Hepatocyte (in vitro differentiated cells): ENCODE data around the gene IFIT3. TPM values are rescaled to one million over a fixed set of nuclear protein-coding genes. Genes with fewer than 3 reads are reported as not detected.

Experiments used
- DNase-seq: peaks from one replicate; pipeline ENCODE4 v3.0.0-alpha.2; 2016; ENCODE audit warnings: low spot score
- H2AFZ ChIP-seq: fragments of 200-600 bp; sonication (generic); 2 replicates; pipeline ENCODE4 v1.6.0; 2016; ENCODE audit warnings: antibody characterized with exemption, mild to moderate bottlenecking
- H3K27ac ChIP-seq: fragments of 200-600 bp; sonication (generic); 2 replicates; pipeline ENCODE4 v1.5.1; 2016; ENCODE audit warnings: mild to moderate bottlenecking
- H3K27me3 ChIP-seq: fragments of 200-600 bp; sonication (generic); 2 replicates; pipeline ENCODE4 v1.6.1; 2016
- H3K36me3 ChIP-seq: fragments of 200-600 bp; sonication (generic); replicated peaks from 2 replicates; pipeline ENCODE4 v1.5.1; 2016; ENCODE audit warnings: low read depth; ENCODE audit not compliant: insufficient read depth
- H3K4me1 ChIP-seq: fragments of 200-600 bp; sonication (generic); 2 replicates; pipeline ENCODE4 v1.5.1; 2016; ENCODE audit warnings: mild to moderate bottlenecking, moderate library complexity; ENCODE audit not compliant: insufficient read depth
- H3K4me2 ChIP-seq: fragments of 200-600 bp; sonication (generic); 2 replicates; pipeline ENCODE4 v1.6.0; 2016
- H3K4me3 ChIP-seq: fragments of 200-600 bp; sonication (generic); 2 replicates; pipeline ENCODE4 v1.5.1; 2016; ENCODE audit warnings: mild to moderate bottlenecking
- H3K79me2 ChIP-seq: fragments of 200-600 bp; sonication (generic); 2 replicates; pipeline ENCODE4 v1.6.0; 2017; ENCODE audit warnings: mild to moderate bottlenecking
- H3K9me2 ChIP-seq: fragments of 200-600 bp; sonication (generic); replicated peaks from 2 replicates; pipeline ENCODE4 v1.6.0; 2017; ENCODE audit warnings: mild to moderate bottlenecking; ENCODE audit not compliant: insufficient read depth
- H3K9me3 ChIP-seq: fragments of 200-600 bp; sonication (generic); 2 replicates; pipeline ENCODE4 v1.5.1; 2016; ENCODE audit warnings: low read depth, mild to moderate bottlenecking
- H4K20me1 ChIP-seq: fragments of 200-600 bp; sonication (generic); 2 replicates; pipeline ENCODE4 v1.6.0; 2016; ENCODE audit warnings: mild to moderate bottlenecking; ENCODE audit not compliant: insufficient read depth, poor library complexity, severe bottlenecking
- CTCF ChIP-seq: fragments of 200-600 bp; sonication (generic); IDR thresholded peaks from 2 replicates; pipeline ENCODE4 v1.5.1; 2016; ENCODE audit warnings: antibody characterized with exemption, mild to moderate bottlenecking; ENCODE audit not compliant: poor library complexity
- EZH2 ChIP-seq: fragments of 200-600 bp; sonication (generic); IDR thresholded peaks from 2 replicates; pipeline ENCODE4 v1.6.1; 2016; ENCODE audit warnings: antibody characterized with exemption, mild to moderate bottlenecking, borderline replicate concordance
- EZH2phosphoT487 ChIP-seq: fragments of 200-600 bp; sonication (generic); IDR thresholded peaks from one replicate; pipeline ENCODE4 v1.6.1; 2018; ENCODE audit warnings: antibody characterized with exemption, mild to moderate bottlenecking, low read depth, moderate library complexity; ENCODE audit not compliant: unreplicated experiment, severe bottlenecking
- WGBS: methylation state at CpG from one replicate; pipeline ENCODE4 v1.1.6; 2016; ENCODE audit warnings: low lambda C conversion rate; ENCODE audit errors: missing lambda C conversion rate; 5-methylcytosine and 5-hydroxymethylcytosine counted together
- polyA plus RNA-seq: library from polyadenylated mRNA; unstranded; fragments of >200 nt; fragmentation: Nextera tagmentation; extraction: Ambion mirVana; gene quantifications from 2 replicates; pipeline ENCODE4 v1.2.1, GENCODE V29; 2016
- total RNA-seq: library from RNA; depleted of rRNA; stranded (reverse); fragments of >200 nt; gene quantifications from 2 replicates; pipeline ENCODE4 v1.2.3, GENCODE V29; 2014

Gene IFIT3
- total and polyA plus RNA-seq, 2 experiments from 2014 or later = 8.6 to 10.8 TPM

- WGBS = 84% methylated on average over 3 of the region's 3 CpGs
- Histone ChIP-seq H3K36me3 (no peaks in the 10 kb centered on the region), H3K4me2 (no peak overlapping the region), H3K4me3 (no peak overlapping the region), H3K79me2 (no peaks in the 10 kb centered on the region), H3K9me2 (no peaks in the 10 kb centered on the region), H2AFZ (no peak overlapping the region), H3K27me3 (no peaks in the 10 kb centered on the region), H4K20me1 (no peaks in the 10 kb centered on the region), H3K9me3 (no peaks in the 10 kb centered on the region), H3K27ac (no peak overlapping the region), H3K4me1 (peaks cover 13% of the 10 kb centered on the region)
- DNase-seq = no peak
- no peak for TF ChIP-seq CTCF
- TF ChIP-seq EZH2 = no peak
- TF ChIP-seq EZH2phosphoT487 = no peak
These were observed 14.6 kb downstream of the IFIT3 start for GRCh38 chr10:89342206-89342958.

GRCh38 chr10:89343089-89343767 is 15.4 kb downstream of the IFIT3 start:
- H3K36me3 ChIP-seq = no peaks in the 10 kb centered on the region
- DNase-seq = no peak
- no peaks in the 10 kb centered on the region for H3K9me2 ChIP-seq
- no peak overlapping the region for H2AFZ ChIP-seq
- H3K27me3 ChIP-seq = no peaks in the 10 kb centered on the region
- H3K27ac ChIP-seq = no peak overlapping the region
- H3K4me3 ChIP-seq = no peak overlapping the region
- H3K79me2 ChIP-seq = no peaks in the 10 kb centered on the region
- no peak overlapping the region for H3K4me2 ChIP-seq
- no peaks in the 10 kb centered on the region for H4K20me1 ChIP-seq
- WGBS = 91% methylated on average over 5 of the region's 5 CpGs
- no peak for TF ChIP-seq EZH2
- TF ChIP-seq CTCF = no peak
- no peak for TF ChIP-seq EZH2phosphoT487
- H3K9me3 ChIP-seq = no peaks in the 10 kb centered on the region
- H3K4me1 ChIP-seq = peaks cover 19% of the 10 kb centered on the region

- H3K9me3 ChIP-seq = no peaks in the 10 kb centered on the region
- no peaks in the 10 kb centered on the region for H3K9me2 ChIP-seq
- H3K4me2 ChIP-seq = no peak overlapping the region
- no peak for DNase-seq
- H3K27me3 ChIP-seq = no peaks in the 10 kb centered on the region
- H3K79me2 ChIP-seq = no peaks in the 10 kb centered on the region
- no peaks in the 10 kb centered on the region for H3K36me3 ChIP-seq
- peaks cover 28% of the 10 kb centered on the region for H3K4me1 ChIP-seq
- H2AFZ ChIP-seq = no peak overlapping the region
- TF ChIP-seq EZH2phosphoT487 = no peak
- no peak for TF ChIP-seq EZH2
- no peaks in the 10 kb centered on the region for H4K20me1 ChIP-seq
- no peak overlapping the region for H3K4me3 ChIP-seq
- no peak overlapping the region for H3K27ac ChIP-seq
- WGBS = 75% methylated on average over 2 of the region's 2 CpGs
These were observed 16.4 kb downstream of the IFIT3 start for GRCh38 chr10:89344156-89344555.

- no peaks in the 10 kb centered on the region for H3K9me2 ChIP-seq
- no peaks in the 10 kb centered on the region for H4K20me1 ChIP-seq
- H3K27me3 ChIP-seq = no peaks in the 10 kb centered on the region
- no peaks in the 10 kb centered on the region for H3K9me3 ChIP-seq
- DNase-seq = no peak
- H3K79me2 ChIP-seq = no peaks in the 10 kb centered on the region
- WGBS = 96% methylated on average over 4 of the region's 4 CpGs
- H2AFZ ChIP-seq = no peak overlapping the region
- H3K4me1 ChIP-seq = peaks cover 38% of the 10 kb centered on the region
- no peak overlapping the region for H3K4me3 ChIP-seq
- no peak overlapping the region for H3K4me2 ChIP-seq
- H3K27ac ChIP-seq = peak overlapping the region; percentile 96
- no peaks in the 10 kb centered on the region for H3K36me3 ChIP-seq
- TF ChIP-seq EZH2 = no peak
- no peak for TF ChIP-seq EZH2phosphoT487
- no peak for TF ChIP-seq CTCF
These were observed 17.7 kb downstream of the IFIT3 start for GRCh38 chr10:89345367-89346000.
